H9 (cell line): Measurements from ENCODE around the gene ELAPOR1. TPM values are rescaled to one million over a fixed set of nuclear protein-coding genes. Genes with fewer than 3 reads are reported as not detected.

Experiments
- DNase-seq: peaks from one replicate; pipeline ENCODE4 v3.0.0-alpha.2; 2017
- H2AFZ ChIP-seq: one replicate; pipeline ENCODE4 v1.6.1; 2013; ENCODE audit warnings: mild to moderate bottlenecking, low read length, control low read depth, moderate library complexity
- H2AK5ac ChIP-seq: 2 replicates; pipeline ENCODE4 v1.6.1; 2013; ENCODE audit warnings: low read length, control low read depth, mixed read lengths; ENCODE audit not compliant: insufficient read length
- H2BK120ac ChIP-seq: one replicate; pipeline ENCODE4 v1.6.1; 2013; ENCODE audit warnings: low read depth, mild to moderate bottlenecking, low read length, control low read depth, inconsistent platforms; ENCODE audit not compliant: poor library complexity, severe bottlenecking
- H2BK12ac ChIP-seq: 2 replicates; pipeline ENCODE4 v1.6.1; 2013; ENCODE audit warnings: low read length, control low read depth, mixed read lengths, low read depth; ENCODE audit not compliant: insufficient read length
- H2BK15ac ChIP-seq: 2 replicates; pipeline ENCODE4 v1.6.1; 2013; ENCODE audit warnings: low read depth, low read length, control low read depth
- H2BK20ac ChIP-seq: one replicate; pipeline ENCODE4 v1.6.1; 2013; ENCODE audit warnings: low read depth, mild to moderate bottlenecking, low read length, control low read depth, inconsistent platforms; ENCODE audit not compliant: poor library complexity, severe bottlenecking
- H2BK5ac ChIP-seq: 2 replicates; pipeline ENCODE4 v1.6.1; 2013; ENCODE audit warnings: low read length, control low read depth, mixed read lengths; ENCODE audit not compliant: insufficient read length
- H3K14ac ChIP-seq: 2 replicates; pipeline ENCODE4 v1.6.1; 2013; ENCODE audit warnings: low read length, control low read depth; ENCODE audit not compliant: insufficient read depth
- H3K18ac ChIP-seq: 2 replicates; pipeline ENCODE4 v1.6.1; 2013; ENCODE audit warnings: low read depth, mild to moderate bottlenecking, mixed read lengths, low read length, control low read depth; ENCODE audit not compliant: insufficient read length
- H3K23ac ChIP-seq: 2 replicates; pipeline ENCODE4 v1.6.1; 2013; ENCODE audit warnings: low read length, control low read depth, mixed read lengths, low read depth; ENCODE audit not compliant: insufficient read length
- H3K23me2 ChIP-seq: 2 replicates; pipeline ENCODE4 v1.6.1; 2013; ENCODE audit warnings: low read depth, mild to moderate bottlenecking, mixed read lengths, low read length, control low read depth; ENCODE audit not compliant: insufficient read length, poor library complexity, severe bottlenecking
- H3K27ac ChIP-seq: 2 replicates; pipeline ENCODE4 v1.5.1; 2013; ENCODE audit warnings: low read length, control low read depth, mixed read lengths, low read depth; ENCODE audit not compliant: insufficient read length
- H3K27me3 ChIP-seq: 2 replicates; pipeline ENCODE4 v1.6.1; 2013; ENCODE audit warnings: low read length, control low read depth, inconsistent platforms; ENCODE audit not compliant: insufficient read depth
- H3K4ac ChIP-seq: 2 replicates; pipeline ENCODE4 v1.6.1; 2013; ENCODE audit warnings: low read depth, mild to moderate bottlenecking, control low read depth, inconsistent platforms, low read length, moderate library complexity
- H3K4me1 ChIP-seq: 2 replicates; pipeline ENCODE4 v1.6.1; 2013; ENCODE audit warnings: low read length, control low read depth, inconsistent platforms; ENCODE audit not compliant: insufficient read depth
- H3K4me2 ChIP-seq: 2 replicates; pipeline ENCODE4 v1.6.1; 2013; ENCODE audit warnings: low read length, control low read depth, mixed read lengths; ENCODE audit not compliant: insufficient read length, insufficient read depth
- H3K56ac ChIP-seq: 2 replicates; pipeline ENCODE4 v1.6.1; 2013; ENCODE audit warnings: low read depth, mild to moderate bottlenecking, mixed read lengths, low read length, control low read depth; ENCODE audit not compliant: insufficient read length
- H3K79me1 ChIP-seq: 2 replicates; pipeline ENCODE4 v1.6.1; 2013; ENCODE audit warnings: low read depth, mild to moderate bottlenecking, moderate library complexity, low read length, control low read depth, inconsistent platforms; ENCODE audit not compliant: insufficient read depth, poor library complexity, severe bottlenecking
- H3K79me2 ChIP-seq: 2 replicates; pipeline ENCODE4 v1.6.1; 2013; ENCODE audit warnings: low read length, control low read depth, inconsistent platforms; ENCODE audit not compliant: insufficient read depth
- H3K9ac ChIP-seq: 2 replicates; pipeline ENCODE4 v1.6.1; 2013; ENCODE audit warnings: low read length, control low read depth, mixed read lengths; ENCODE audit not compliant: insufficient read length; ENCODE audit errors: extremely low read depth
- H3K9me3 ChIP-seq: one replicate; pipeline ENCODE4 v1.6.1; 2013; ENCODE audit warnings: low read depth, low read length, inconsistent platforms; ENCODE audit not compliant: control insufficient read depth
- H3T11ph ChIP-seq: one replicate; pipeline ENCODE4 v1.6.1; 2013; ENCODE audit warnings: mild to moderate bottlenecking, low read length, control low read depth, inconsistent platforms
- H4K20me1 ChIP-seq: one replicate; pipeline ENCODE4 v1.6.1; 2013; ENCODE audit not compliant: control insufficient read depth, insufficient read length, insufficient read depth
- H4K5ac ChIP-seq: 2 replicates; pipeline ENCODE4 v1.6.1; 2013; ENCODE audit warnings: low read depth, mild to moderate bottlenecking, mixed read lengths, low read length, control low read depth; ENCODE audit not compliant: insufficient read length
- H4K8ac ChIP-seq: replicated peaks from 2 replicates; pipeline ENCODE4 v1.6.1; 2013; ENCODE audit warnings: low read length, control low read depth, mixed read lengths, low read depth; ENCODE audit not compliant: insufficient read length
- H4K91ac ChIP-seq: 2 replicates; pipeline ENCODE4 v1.6.1; 2013; ENCODE audit warnings: low read depth, mild to moderate bottlenecking, moderate library complexity, mixed read lengths, low read length, control low read depth; ENCODE audit not compliant: insufficient read length
- H3K27ac Mint-ChIP-seq, 3 experiments: 2 replicates in 2 of 3; 3 replicates in 1 of 3; pipeline ENCODE4 v1.8.0; 2020 to 2021; ENCODE audit warnings: mixed read lengths in 3 of 3, mild to moderate bottlenecking in 1 of 3, moderate library complexity in 1 of 3
- H3K27me3 Mint-ChIP-seq: 2 replicates; pipeline ENCODE4 v1.8.0; 2021; ENCODE audit warnings: low read depth, mild to moderate bottlenecking, moderate library complexity, mixed read lengths
- H3K36me3 Mint-ChIP-seq, 3 experiments: 2 replicates in 2 of 3; 3 replicates in 1 of 3; pipeline ENCODE4 v1.8.0; 2020 to 2021; ENCODE audit warnings: low read depth in 3 of 3, mixed read lengths in 3 of 3; ENCODE audit not compliant: insufficient read depth in 1 of 3
- H3K4me1 Mint-ChIP-seq, 2 experiments: 2 replicates each; pipeline ENCODE4 v1.8.0; 2020; ENCODE audit warnings: mixed read lengths in 2 of 2
- H3K4me3 Mint-ChIP-seq, 2 experiments: 2 replicates in 1 of 2; 3 replicates in 1 of 2; pipeline ENCODE4 v1.8.0; 2020 to 2021; ENCODE audit warnings: mild to moderate bottlenecking in 2 of 2, mixed read lengths in 2 of 2, moderate library complexity in 1 of 2
- H3K9me3 Mint-ChIP-seq, 2 experiments: 2 replicates in 1 of 2; 3 replicates in 1 of 2; pipeline ENCODE4 v1.8.0; 2020; ENCODE audit warnings: mild to moderate bottlenecking in 2 of 2, mixed read lengths in 2 of 2, moderate library complexity in 1 of 2
- WGBS: extraction: QIAGEN DNeasy Blood & Tissue Kit; methylation state at CpG from one replicate; pipeline ENCODE4 v1.1.7; 2013; ENCODE audit warnings: missing lambda C conversion rate, low lambda C conversion rate, mixed read lengths; ENCODE audit not compliant: insufficient read length; ENCODE audit errors: extremely low coverage; 5-methylcytosine and 5-hydroxymethylcytosine counted together
- total RNA-seq: library from RNA; stranded (reverse); gene quantifications from 2 replicates; pipeline ENCODE4 v1.2.1, GENCODE V29; 2021
- TF ChIP-seq, protein P1 (sequence below): fragments of 200-600 bp; sonication (generic); conservative IDR thresholded peaks from 3 replicates; pipeline ENCODE4 v1.8.0; 2021; ENCODE audit warnings: antibody characterized with exemption, mild to moderate bottlenecking

The ELAPOR1 gene
- total RNA-seq, 1 experiment from 2014 or later = 0.55 TPM

DNA sequence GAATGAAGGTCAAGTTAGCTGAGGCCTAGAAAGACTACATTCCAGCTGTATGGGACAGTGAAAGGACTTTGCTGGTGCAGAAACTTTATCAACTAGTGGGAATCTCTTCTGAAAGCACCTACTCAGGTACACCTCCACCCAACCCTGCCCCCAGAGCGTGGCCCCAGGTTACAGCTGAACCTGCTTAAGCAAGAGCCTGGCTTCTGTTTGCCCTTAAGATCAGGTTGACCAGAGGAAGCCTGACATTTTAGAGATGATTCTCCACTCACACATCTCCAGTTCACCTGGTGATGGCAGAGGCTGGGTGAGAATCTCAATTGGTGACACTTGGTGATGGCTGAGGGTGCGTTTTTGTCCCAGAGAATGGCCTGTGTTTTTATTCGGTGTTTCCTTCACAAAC lies 24.0 kb downstream of the ELAPOR1 start:
- H3K27me3 ChIP-seq = no peaks in the 10 kb centered on the region
- H3K27ac ChIP-seq = no peak overlapping the region
- H3K4me2 ChIP-seq = no peak overlapping the region
- Mint-ChIP-seq H3K9me3 (no peaks in the 10 kb centered on the region; a peak in 1 of 5 replicates), H3K4me3 (no peak overlapping the region), H3K27me3 (no peaks in the 10 kb centered on the region), H3K27ac (no peak overlapping the region), H3K36me3 (no peaks in the 10 kb centered on the region), H3K4me1 (no peaks in the 10 kb centered on the region; a peak in 1 of 4 replicates)
- no peaks in the 10 kb centered on the region for H3K4me1 ChIP-seq
- no peaks in the 10 kb centered on the region for H3K79me2 ChIP-seq
- H3K18ac ChIP-seq = no peak overlapping the region
- no peak overlapping the region for H2BK15ac ChIP-seq
- H3K9ac ChIP-seq = no peak overlapping the region
- no peak overlapping the region for H3T11ph ChIP-seq
- no peaks in the 10 kb centered on the region for H3K23me2 ChIP-seq
- no peaks in the 10 kb centered on the region for H4K20me1 ChIP-seq
- H2AK5ac ChIP-seq = no peak overlapping the region
- TF ChIP-seq, protein P1, sequence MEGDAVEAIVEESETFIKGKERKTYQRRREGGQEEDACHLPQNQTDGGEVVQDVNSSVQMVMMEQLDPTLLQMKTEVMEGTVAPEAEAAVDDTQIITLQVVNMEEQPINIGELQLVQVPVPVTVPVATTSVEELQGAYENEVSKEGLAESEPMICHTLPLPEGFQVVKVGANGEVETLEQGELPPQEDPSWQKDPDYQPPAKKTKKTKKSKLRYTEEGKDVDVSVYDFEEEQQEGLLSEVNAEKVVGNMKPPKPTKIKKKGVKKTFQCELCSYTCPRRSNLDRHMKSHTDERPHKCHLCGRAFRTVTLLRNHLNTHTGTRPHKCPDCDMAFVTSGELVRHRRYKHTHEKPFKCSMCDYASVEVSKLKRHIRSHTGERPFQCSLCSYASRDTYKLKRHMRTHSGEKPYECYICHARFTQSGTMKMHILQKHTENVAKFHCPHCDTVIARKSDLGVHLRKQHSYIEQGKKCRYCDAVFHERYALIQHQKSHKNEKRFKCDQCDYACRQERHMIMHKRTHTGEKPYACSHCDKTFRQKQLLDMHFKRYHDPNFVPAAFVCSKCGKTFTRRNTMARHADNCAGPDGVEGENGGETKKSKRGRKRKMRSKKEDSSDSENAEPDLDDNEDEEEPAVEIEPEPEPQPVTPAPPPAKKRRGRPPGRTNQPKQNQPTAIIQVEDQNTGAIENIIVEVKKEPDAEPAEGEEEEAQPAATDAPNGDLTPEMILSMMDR = no peak
- no peak overlapping the region for H2BK5ac ChIP-seq
- H2BK120ac ChIP-seq = no peak overlapping the region
- DNase-seq = no peak
- H2AFZ ChIP-seq = no peak overlapping the region
- WGBS = no CpG with 5 or more reads among the region's 3 CpGs
- H3K56ac ChIP-seq = no peak overlapping the region
- no peak overlapping the region for H2BK12ac ChIP-seq
- no peak overlapping the region for H3K4ac ChIP-seq
- no peak overlapping the region for H3K14ac ChIP-seq
- H2BK20ac ChIP-seq = no peak overlapping the region
- H4K8ac ChIP-seq = no peak overlapping the region
- no peaks in the 10 kb centered on the region for H3K9me3 ChIP-seq
- H4K91ac ChIP-seq = no peak overlapping the region
- H4K5ac ChIP-seq = no peak overlapping the region
- H3K23ac ChIP-seq = no peak overlapping the region
- no peaks in the 10 kb centered on the region for H3K79me1 ChIP-seq
